HG03060 (cell line): ENCODE results near the gene ANKS1A.

Source experiments
- ATAC-seq: cut with Tn5 transposase; IDR thresholded peaks from one replicate; pipeline ENCODE4 v1.9.1; 2021; ENCODE audit warnings: low read depth, moderate number of reproducible peaks; ENCODE audit not compliant: unreplicated experiment

Gene ANKS1A

GRCh38 chr6:35139924-35140638 lies 251.0 kb downstream of the ANKS1A start:
- no peak for ATAC-seq

- no peak for ATAC-seq
Measured at GRCh38 chr6:35140639-35141006, 251.6 kb downstream of the ANKS1A start.
